Activated T-helper 17 cell treated with anti-CD3 and anti-CD28 coated beads, Interleukin-2, amount 50 U/mL, for 72 hours (primary cell): Measurements from ENCODE around the gene ACSM6. TPM values are rescaled to one million over a fixed set of nuclear protein-coding genes. Genes with fewer than 3 reads are reported as not detected.
"Not testable (repeated sequence)": the region's sequence is repeated elsewhere in the genome, so short reads cannot be mapped to it uniquely, and the experiment has no call there.

Source experiments
- ATAC-seq: fragments of 150-1000 bp; cut with Tn5 transposase; replicated peaks from 2 replicates; pipeline ENCODE4 v1.10.0; 2021; ENCODE audit warnings: mild to moderate bottlenecking, moderate library complexity
- H3K27ac Mint-ChIP-seq: one replicate; pipeline ENCODE4 v1.8.0; 2022; ENCODE audit warnings: mixed read lengths
- H3K27me3 Mint-ChIP-seq: one replicate; pipeline ENCODE4 v1.8.0; 2022; ENCODE audit warnings: mixed read lengths
- H3K36me3 Mint-ChIP-seq: one replicate; pipeline ENCODE4 v1.8.0; 2022; ENCODE audit warnings: low read depth, mild to moderate bottlenecking, mixed read lengths
- H3K4me1 Mint-ChIP-seq: one replicate; pipeline ENCODE4 v1.8.0; 2022; ENCODE audit warnings: mixed read lengths
- H3K4me3 Mint-ChIP-seq: one replicate; pipeline ENCODE4 v1.8.0; 2022; ENCODE audit warnings: mild to moderate bottlenecking, mixed read lengths
- H3K9me3 Mint-ChIP-seq: one replicate; pipeline ENCODE4 v1.8.0; 2022; ENCODE audit warnings: mixed read lengths
- total RNA-seq, 2 donors: library from RNA; stranded (reverse); gene quantifications; one replicate each; pipeline ENCODE4 v1.2.3, GENCODE V29; 2022

The ACSM6 gene
- total RNA-seq, 2 donors from 2014 or later = not detected

DNA sequence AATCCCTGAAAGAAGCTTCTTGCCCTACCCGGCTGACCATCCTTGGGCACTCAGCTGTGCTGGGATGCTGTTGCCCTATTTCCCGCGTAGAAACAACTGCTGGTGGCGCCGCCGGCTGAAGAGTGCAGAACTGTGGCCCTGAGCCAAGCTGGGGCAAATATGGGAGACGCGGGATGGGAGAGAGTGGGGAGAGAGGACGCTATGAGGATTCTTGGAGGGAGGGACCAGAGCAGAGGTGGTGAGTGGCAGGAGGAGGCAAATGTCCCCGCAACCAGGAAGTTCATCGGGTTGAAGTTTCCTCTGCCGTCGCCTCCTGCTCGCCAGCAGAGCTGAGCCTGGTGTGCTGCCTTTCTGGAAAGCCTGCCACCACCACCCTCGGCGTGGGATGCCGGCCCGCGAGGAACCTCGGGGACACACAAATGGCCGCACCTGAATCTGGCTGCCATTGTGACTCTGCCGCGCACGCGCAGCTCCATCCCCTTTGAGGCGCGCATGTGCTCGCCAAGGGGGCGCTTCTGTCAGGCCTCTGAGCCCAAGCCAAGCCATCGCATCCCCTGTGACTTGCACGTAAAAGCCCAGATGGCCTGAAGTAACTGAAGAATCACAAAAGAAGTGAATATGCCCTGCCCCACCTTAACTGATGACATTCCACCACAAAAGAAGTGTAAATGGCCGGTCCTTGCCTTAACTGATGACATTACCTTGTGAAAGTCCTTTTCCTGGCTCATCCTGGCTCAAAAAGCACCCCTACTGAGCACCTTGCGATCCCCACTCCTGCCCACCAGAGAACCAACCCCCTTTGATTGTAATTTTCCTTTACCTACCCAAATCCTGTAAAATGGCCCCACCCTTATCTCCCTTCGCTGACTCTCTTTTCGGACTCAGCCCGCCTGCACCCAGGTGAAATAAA is 36.9 kb downstream of the ACSM6 start:
- H3K27ac Mint-ChIP-seq, H3K9me3 Mint-ChIP-seq, H3K4me1 Mint-ChIP-seq, H3K36me3 Mint-ChIP-seq: not testable (repeated sequence)
- Mint-ChIP-seq H3K27me3 (peaks cover 26% of the 10 kb centered on the region), H3K4me3 (peak overlapping the region; percentile 75)
- peak; percentile 60 for ATAC-seq

DNA sequence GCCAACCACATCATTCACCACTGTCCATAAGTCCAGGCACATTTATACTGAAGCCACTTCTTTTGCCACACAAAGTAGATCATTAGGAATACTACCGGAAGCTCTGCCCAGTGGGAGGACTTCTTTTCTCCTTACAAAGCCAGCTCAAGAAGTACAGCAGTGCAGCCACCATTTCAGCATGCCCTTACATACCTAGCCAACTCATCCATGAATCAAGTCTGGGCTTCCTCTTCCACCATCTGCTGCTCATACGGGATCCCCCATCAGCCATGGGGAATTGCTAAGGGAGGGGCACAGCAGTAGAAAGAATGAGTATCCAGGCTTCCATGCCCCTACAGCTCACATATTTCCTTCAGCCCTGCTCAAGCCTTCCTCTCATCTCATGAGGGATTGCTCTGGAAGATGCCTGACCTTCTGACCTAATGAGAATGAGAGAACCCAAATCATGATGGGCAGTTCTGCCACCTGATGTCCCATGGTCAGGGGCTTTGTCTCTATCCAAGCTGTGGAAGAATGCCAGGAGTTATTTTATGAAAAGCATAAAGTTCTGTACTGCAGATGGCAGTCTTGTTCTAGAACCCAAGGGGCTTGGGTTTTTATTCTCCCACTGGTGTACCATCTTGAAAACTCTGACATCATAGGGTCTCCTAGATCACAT is 39.5 kb downstream of the ACSM6 start:
- Mint-ChIP-seq H3K4me1 (no peaks in the 10 kb centered on the region), H3K4me3 (no peak overlapping the region), H3K9me3 (no peaks in the 10 kb centered on the region), H3K36me3 (no peaks in the 10 kb centered on the region), H3K27ac (no peak overlapping the region), H3K27me3 (peaks cover 31% of the 10 kb centered on the region)
- no peak for ATAC-seq

- Mint-ChIP-seq H3K4me3 (no peak overlapping the region), H3K36me3 (no peaks in the 10 kb centered on the region), H3K4me1 (no peaks in the 10 kb centered on the region), H3K27me3 (peaks cover 25% of the 10 kb centered on the region), H3K9me3 (no peaks in the 10 kb centered on the region), H3K27ac (no peak overlapping the region)
- no peak for ATAC-seq
These were observed 40.9 kb downstream of the ACSM6 start for GRCh38 chr10:95234951-95235350.

GRCh38 chr10:95235676-95236067 is 41.6 kb downstream of the ACSM6 start:
- ATAC-seq = no peak
- Mint-ChIP-seq H3K4me1 (no peaks in the 10 kb centered on the region), H3K9me3 (no peaks in the 10 kb centered on the region), H3K27ac (peak overlapping the region; percentile 39), H3K27me3 (peaks cover 18% of the 10 kb centered on the region), H3K36me3 (no peaks in the 10 kb centered on the region), H3K4me3 (peak overlapping the region; percentile 14)

GRCh38 chr10:95236068-95236903 is 42.2 kb downstream of the ACSM6 start:
- peak; percentile 85 for ATAC-seq
- Mint-ChIP-seq H3K9me3 (no peaks in the 10 kb centered on the region), H3K27me3 (peaks cover 14% of the 10 kb centered on the region), H3K4me1 (no peaks in the 10 kb centered on the region), H3K4me3 (peak overlapping the region; percentile 14), H3K36me3 (no peaks in the 10 kb centered on the region), H3K27ac (peak overlapping the region; percentile 39)

DNA sequence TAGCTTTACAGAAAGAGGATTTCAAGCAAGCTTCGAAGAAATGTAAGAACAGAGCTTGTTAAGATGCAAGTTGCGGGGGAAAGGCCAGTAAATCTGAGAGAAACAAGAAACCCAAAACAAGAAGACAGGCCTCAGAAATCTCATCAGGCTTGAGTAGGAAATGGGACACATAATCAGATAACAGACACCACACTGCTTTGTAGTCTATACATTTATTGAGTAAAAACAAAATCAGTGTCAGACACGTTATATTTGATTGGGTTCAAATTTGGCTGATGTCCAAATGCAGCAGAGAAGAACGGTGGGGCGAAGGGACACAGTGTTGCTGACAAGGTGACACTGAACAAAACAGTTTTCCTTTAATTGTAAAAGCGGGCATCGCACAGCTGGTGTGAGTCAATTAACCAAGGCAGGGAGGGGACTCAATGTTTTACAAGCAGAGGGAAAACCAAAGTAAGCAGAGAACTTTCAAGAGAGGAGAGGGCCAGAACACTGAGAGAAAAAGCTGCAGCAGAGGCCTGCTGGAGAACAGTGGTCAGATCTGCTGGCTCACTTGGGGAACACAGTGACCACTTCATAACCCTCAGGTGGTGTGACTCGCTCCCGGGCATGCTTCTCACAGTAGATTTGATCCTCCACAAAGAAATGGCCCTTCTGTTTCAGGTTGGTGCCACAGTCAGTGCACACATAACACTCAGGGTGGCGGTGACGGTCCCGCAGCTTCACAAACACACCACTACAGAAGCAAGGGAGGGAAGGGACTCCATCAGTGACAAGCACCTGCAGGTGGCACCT is 43.5 kb downstream of the ACSM6 start:
- Mint-ChIP-seq H3K4me1 (no peaks in the 10 kb centered on the region), H3K4me3 (no peak overlapping the region), H3K27me3 (peaks cover 11% of the 10 kb centered on the region), H3K36me3 (no peaks in the 10 kb centered on the region), H3K9me3 (no peaks in the 10 kb centered on the region), H3K27ac (no peak overlapping the region)
- no peak for ATAC-seq

GRCh38 chr10:95240096-95240495 is 46.1 kb downstream of the ACSM6 start:
- not testable (repeated sequence) for H3K36me3 Mint-ChIP-seq, H3K4me1 Mint-ChIP-seq, H3K27ac Mint-ChIP-seq, H3K9me3 Mint-ChIP-seq, H3K4me3 Mint-ChIP-seq, ATAC-seq
- peaks cover 10% of the 10 kb centered on the region for H3K27me3 Mint-ChIP-seq

- no peak overlapping the region for H3K27ac Mint-ChIP-seq
- H3K36me3 Mint-ChIP-seq = no peaks in the 10 kb centered on the region
- ATAC-seq = no peak
- peaks cover 13% of the 10 kb centered on the region for H3K27me3 Mint-ChIP-seq
- no peaks in the 10 kb centered on the region for H3K4me1 Mint-ChIP-seq
- H3K4me3 Mint-ChIP-seq = no peak overlapping the region
- H3K9me3 Mint-ChIP-seq = no peaks in the 10 kb centered on the region
These were observed 46.8 kb downstream of the ACSM6 start for GRCh38 chr10:95240811-95241210.

- no peak overlapping the region for H3K4me3 Mint-ChIP-seq
- no peak for ATAC-seq
- peaks cover 14% of the 10 kb centered on the region for H3K27me3 Mint-ChIP-seq
- no peaks in the 10 kb centered on the region for H3K4me1 Mint-ChIP-seq
- no peaks in the 10 kb centered on the region for H3K36me3 Mint-ChIP-seq
- H3K27ac Mint-ChIP-seq = no peak overlapping the region
- H3K9me3 Mint-ChIP-seq = no peaks in the 10 kb centered on the region
These were observed 47.5 kb downstream of the ACSM6 start for GRCh38 chr10:95241533-95241932.

GRCh38 chr10:95242581-95243317 is 48.7 kb downstream of the ACSM6 start:
- Mint-ChIP-seq H3K27ac (no peak overlapping the region), H3K9me3 (no peaks in the 10 kb centered on the region)
- peak; percentile 57 for ATAC-seq

GRCh38 chr10:95243318-95243617 is 49.2 kb downstream of the ACSM6 start:
- no peak for ATAC-seq
- Mint-ChIP-seq H3K4me1 (no peaks in the 10 kb centered on the region), H3K27me3 (peaks cover 10% of the 10 kb centered on the region), H3K4me3 (no peak overlapping the region), H3K36me3 (no peaks in the 10 kb centered on the region), H3K9me3 (no peaks in the 10 kb centered on the region), H3K27ac (no peak overlapping the region)

More at GRCh38 chr10:95242581-95243317, 48.7 kb downstream of the ACSM6 start:
- H3K36me3 Mint-ChIP-seq = no peaks in the 10 kb centered on the region
- H3K27me3 Mint-ChIP-seq = peaks cover 10% of the 10 kb centered on the region
- no peaks in the 10 kb centered on the region for H3K4me1 Mint-ChIP-seq
- no peak overlapping the region for H3K4me3 Mint-ChIP-seq

- Mint-ChIP-seq H3K4me1 (no peaks in the 10 kb centered on the region), H3K4me3 (no peak overlapping the region)
These were observed 50.1 kb downstream of the ACSM6 start for GRCh38 chr10:95244152-95244551.

GRCh38 chr10:95245425-95246055 is 51.5 kb downstream of the ACSM6 start:
- Mint-ChIP-seq H3K27ac (no peak overlapping the region), H3K4me1 (no peaks in the 10 kb centered on the region), H3K27me3 (peaks cover 12% of the 10 kb centered on the region), H3K36me3 (no peaks in the 10 kb centered on the region), H3K4me3 (no peak overlapping the region), H3K9me3 (no peaks in the 10 kb centered on the region)
- peak; percentile 52 for ATAC-seq

More at GRCh38 chr10:95244152-95244551, 50.1 kb downstream of the ACSM6 start:
- peaks cover 12% of the 10 kb centered on the region for H3K27me3 Mint-ChIP-seq
- H3K36me3 Mint-ChIP-seq = no peaks in the 10 kb centered on the region
- no peaks in the 10 kb centered on the region for H3K9me3 Mint-ChIP-seq
- no peak overlapping the region for H3K27ac Mint-ChIP-seq
- no peak for ATAC-seq
